Activated CD8-positive, alpha-beta T cell treated with anti-CD3 and anti-CD28 coated beads for 36 hours (primary cell): ENCODE results near the gene DUSP18. TPM values are rescaled to one million over a fixed set of nuclear protein-coding genes. Genes with fewer than 3 reads are reported as not detected.

Source experiments
- ATAC-seq: fragments of 200-7000 bp; cut with Tn5 transposase; one replicate; pipeline ENCODE4 v1.10.0; 2021; ENCODE audit warnings: mild to moderate bottlenecking, moderate library complexity
- CTCF ChIA-PET: fragments of 350-600 bp; sonication (Branson Sonifier 250); formaldehyde crosslinking; loops from one replicate; lab custom pipeline; 2021; ENCODE audit warnings: antibody characterized with exemption; lab: Charles Lee
- POLR2A ChIA-PET: fragments of 350-600 bp; sonication (Branson Sonifier 250); formaldehyde crosslinking; loops from one replicate; lab custom pipeline; 2021; ENCODE audit warnings: antibody characterized with exemption; lab: Charles Lee
- DNase-seq: peaks from one replicate; pipeline ENCODE4 v3.0.0-alpha.2; 2020
- H3K27ac Mint-ChIP-seq: one replicate; pipeline ENCODE4 v1.8.0; 2021; ENCODE audit warnings: mild to moderate bottlenecking, mixed read lengths
- H3K27me3 Mint-ChIP-seq: one replicate; pipeline ENCODE4 v1.8.0; 2021; ENCODE audit warnings: mixed read lengths
- H3K36me3 Mint-ChIP-seq: one replicate; pipeline ENCODE4 v1.8.0; 2021; ENCODE audit warnings: low read depth, mixed read lengths
- H3K4me1 Mint-ChIP-seq: one replicate; pipeline ENCODE4 v1.8.0; 2021; ENCODE audit warnings: low read depth, mixed read lengths
- H3K4me3 Mint-ChIP-seq: one replicate; pipeline ENCODE4 v1.8.0; 2021; ENCODE audit warnings: mild to moderate bottlenecking, moderate library complexity, mixed read lengths
- H3K9me3 Mint-ChIP-seq: one replicate; pipeline ENCODE4 v1.8.0; 2021; ENCODE audit warnings: mixed read lengths
- intact Hi-C: fragments of 100-400 bp; cut with micrococcal nuclease; formaldehyde crosslinking; loops from one replicate; pipeline ENCODE4 v1.10.0; 2022
- total RNA-seq, 2 experiments: library from RNA; stranded (reverse); gene quantifications; one replicate each; pipeline ENCODE4 v1.2.3, GENCODE V29; 2021
- TF ChIP-seq, protein P1 (sequence below): fragments of 200-600 bp; IDR thresholded peaks from one replicate; pipeline ENCODE4 v1.8.0; 2022; ENCODE audit warnings: antibody characterized with exemption, mild to moderate bottlenecking

Gene DUSP18
- total RNA-seq, 2 experiments from 2014 or later = 4.1 to 4.4 TPM

DNA sequence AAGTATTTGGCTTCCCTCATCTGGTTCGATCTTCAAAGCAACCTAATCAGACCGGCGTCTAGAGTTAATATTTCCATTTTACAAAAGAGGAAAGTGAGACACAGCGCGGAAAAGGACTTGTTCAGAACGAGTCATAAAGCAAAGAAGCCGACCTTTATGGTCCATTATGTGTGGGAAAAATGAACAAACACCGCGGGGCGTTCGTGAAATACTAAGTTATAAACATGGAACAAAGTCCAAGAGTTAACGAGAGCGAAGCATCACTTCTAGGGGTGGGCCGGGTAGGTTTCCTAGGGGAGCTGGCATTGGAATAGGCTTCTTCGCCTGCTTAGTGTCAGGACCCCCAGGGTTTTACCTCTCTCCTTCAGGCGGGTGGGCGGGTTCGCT is 575 bp downstream of the DUSP18 start:
- Mint-ChIP-seq H3K27ac (peak overlapping the region; percentile 80), H3K9me3 (no peaks in the 10 kb centered on the region), H3K4me1 (peaks cover 19% of the 10 kb centered on the region), H3K4me3 (peak overlapping the region; percentile 84), H3K27me3 (peaks cover 2% of the 10 kb centered on the region), H3K36me3 (peaks cover 13% of the 10 kb centered on the region)
- TF ChIP-seq, protein P1, sequence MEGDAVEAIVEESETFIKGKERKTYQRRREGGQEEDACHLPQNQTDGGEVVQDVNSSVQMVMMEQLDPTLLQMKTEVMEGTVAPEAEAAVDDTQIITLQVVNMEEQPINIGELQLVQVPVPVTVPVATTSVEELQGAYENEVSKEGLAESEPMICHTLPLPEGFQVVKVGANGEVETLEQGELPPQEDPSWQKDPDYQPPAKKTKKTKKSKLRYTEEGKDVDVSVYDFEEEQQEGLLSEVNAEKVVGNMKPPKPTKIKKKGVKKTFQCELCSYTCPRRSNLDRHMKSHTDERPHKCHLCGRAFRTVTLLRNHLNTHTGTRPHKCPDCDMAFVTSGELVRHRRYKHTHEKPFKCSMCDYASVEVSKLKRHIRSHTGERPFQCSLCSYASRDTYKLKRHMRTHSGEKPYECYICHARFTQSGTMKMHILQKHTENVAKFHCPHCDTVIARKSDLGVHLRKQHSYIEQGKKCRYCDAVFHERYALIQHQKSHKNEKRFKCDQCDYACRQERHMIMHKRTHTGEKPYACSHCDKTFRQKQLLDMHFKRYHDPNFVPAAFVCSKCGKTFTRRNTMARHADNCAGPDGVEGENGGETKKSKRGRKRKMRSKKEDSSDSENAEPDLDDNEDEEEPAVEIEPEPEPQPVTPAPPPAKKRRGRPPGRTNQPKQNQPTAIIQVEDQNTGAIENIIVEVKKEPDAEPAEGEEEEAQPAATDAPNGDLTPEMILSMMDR = no peak
- no peak for ATAC-seq
- peak; percentile 29 for DNase-seq
- CTCF ChIA-PET = interaction anchor here (0.7 to 1.6 kb wide), 7 partner anchors 17 to 96 kb away, joined by 3 to 9 read pairs (median 4); no protein-coding TSS in a partner anchor
- intact Hi-C loops = no loop called here
- POLR2A ChIA-PET = interaction anchor here (0.6 to 0.7 kb wide), 2 partner anchors 32 to 37 kb away, joined by 3 read pairs; partner anchors contain the start of gene SLC35E4

DNA sequence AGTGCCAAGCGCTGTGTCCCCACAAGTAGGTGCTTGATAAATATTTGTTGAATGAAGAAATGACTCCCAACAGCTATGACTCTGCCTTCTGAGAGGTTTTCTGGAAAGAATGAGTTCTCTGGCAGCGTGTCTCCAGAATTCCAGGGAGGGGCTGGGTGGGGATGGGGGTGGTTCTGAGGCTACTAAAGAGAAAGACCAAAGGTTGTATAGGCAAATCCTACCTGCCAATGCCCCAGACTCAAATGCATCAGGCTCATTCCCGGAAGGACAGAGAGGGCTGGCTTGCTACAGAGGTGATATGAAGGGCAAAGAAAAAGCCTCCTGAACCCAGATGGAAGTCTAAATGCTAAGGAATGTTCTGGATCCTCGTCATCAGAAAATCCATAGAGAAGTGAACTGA is 1.9 kb downstream of the DUSP18 start:
- intact Hi-C loops = no loop called here

DNA sequence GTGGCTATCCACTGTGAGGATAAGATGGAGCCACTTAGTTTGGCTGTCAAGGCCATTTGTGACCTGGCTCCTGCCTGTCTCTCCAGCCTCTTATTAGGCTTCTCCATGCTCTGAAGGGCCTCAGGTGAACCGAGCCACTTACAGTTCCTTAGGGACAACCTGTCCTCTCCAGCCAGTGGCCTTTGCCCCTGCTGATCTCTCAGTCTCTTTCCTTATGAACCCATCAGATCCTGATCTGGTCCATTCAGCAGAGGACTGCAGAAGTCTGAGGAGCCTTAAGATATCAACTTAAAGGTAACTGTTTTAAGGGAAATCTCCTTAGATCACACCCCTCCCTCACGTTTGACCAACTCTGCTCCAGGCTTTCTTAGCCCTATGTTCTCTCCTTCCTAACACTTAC is 2.4 kb downstream of the DUSP18 start:
- H3K27me3 Mint-ChIP-seq = peaks cover 2% of the 10 kb centered on the region

More for the DNA sequence above, 1.9 kb downstream of the DUSP18 start:
- ATAC-seq = no peak
- DNase-seq = no peak
- Mint-ChIP-seq H3K9me3 (no peaks in the 10 kb centered on the region), H3K27me3 (peaks cover 2% of the 10 kb centered on the region), H3K36me3 (peaks cover 14% of the 10 kb centered on the region), H3K4me3 (peak overlapping the region; percentile 40), H3K4me1 (peaks cover 19% of the 10 kb centered on the region), H3K27ac (no peak overlapping the region)
- TF ChIP-seq, protein P1 = no peak
- ChIA-PET POLR2A (no interaction called here), CTCF (interaction anchor here (1.4 kb wide), 1 partner anchor 90 kb away, joined by 3 read pairs; no protein-coding TSS in a partner anchor)

DNA sequence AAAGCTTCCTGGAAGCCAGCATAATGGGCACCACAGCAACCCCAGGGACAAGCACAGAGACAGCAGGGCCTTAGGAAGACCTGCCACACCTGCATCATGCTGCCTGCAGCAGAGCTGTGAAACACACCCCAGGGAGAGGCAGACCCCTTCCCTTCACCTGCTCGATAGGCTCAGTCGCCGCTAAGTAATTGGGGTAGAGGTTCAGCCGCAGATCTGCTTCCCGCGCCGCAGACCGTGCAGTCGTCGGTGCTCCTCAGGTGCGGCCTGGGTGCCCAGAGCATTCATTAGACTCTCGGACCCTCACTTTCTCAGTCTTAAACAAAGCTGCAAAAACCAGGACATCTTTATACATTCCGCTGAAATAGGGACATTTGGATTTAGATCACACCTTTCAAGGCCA is 2.9 kb downstream of the DUSP18 start:
- peaks cover 19% of the 10 kb centered on the region for H3K4me1 Mint-ChIP-seq
- TF ChIP-seq, protein P1 = no peak
- no peaks in the 10 kb centered on the region for H3K9me3 Mint-ChIP-seq
- DNase-seq (no peak), ATAC-seq (no peak)
- H3K27ac Mint-ChIP-seq = no peak overlapping the region
- peaks cover 14% of the 10 kb centered on the region for H3K36me3 Mint-ChIP-seq
- H3K4me3 Mint-ChIP-seq = no peak overlapping the region
- CTCF ChIA-PET = interaction anchor here (1.2 kb wide), 1 partner anchor 29 kb away, joined by 3 read pairs; the partner anchor contains the start of gene SLC35E4
- peaks cover 2% of the 10 kb centered on the region for H3K27me3 Mint-ChIP-seq
- intact Hi-C loops = no loop called here
- POLR2A ChIA-PET = no interaction called here

More for the DNA sequence above, 2.4 kb downstream of the DUSP18 start:
- DNase-seq (no peak), ATAC-seq (no peak)
- CTCF ChIA-PET = interaction anchor here (1.4 kb wide), 1 partner anchor 90 kb away, joined by 3 read pairs; no protein-coding TSS in a partner anchor
- Mint-ChIP-seq H3K4me1 (peaks cover 19% of the 10 kb centered on the region), H3K27ac (no peak overlapping the region), H3K36me3 (peaks cover 14% of the 10 kb centered on the region), H3K4me3 (no peak overlapping the region), H3K9me3 (no peaks in the 10 kb centered on the region)
- intact Hi-C loops = no loop called here
- TF ChIP-seq, protein P1 = no peak
- POLR2A ChIA-PET = no interaction called here

DNA sequence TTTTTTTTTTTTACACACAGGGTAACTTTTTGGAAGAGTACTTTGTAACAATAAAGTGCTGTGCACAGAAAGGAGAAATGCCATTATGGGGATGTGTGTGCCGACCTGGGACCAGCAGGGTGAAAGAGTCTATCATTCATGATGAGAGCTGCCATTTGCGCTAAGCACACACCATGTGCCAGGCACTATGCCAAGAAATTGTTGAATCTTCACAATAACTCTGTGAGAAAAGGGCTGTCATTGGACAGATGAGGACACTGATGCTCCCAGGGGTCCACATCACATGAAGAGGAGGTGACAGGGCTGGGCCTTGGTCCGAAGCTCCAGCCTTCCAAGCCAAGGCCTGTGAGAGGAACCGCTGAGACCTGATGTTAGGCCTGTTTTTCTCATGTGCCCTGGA is 5.6 kb downstream of the DUSP18 start:
- intact Hi-C loops = no loop called here
- Mint-ChIP-seq H3K27me3 (no peaks in the 10 kb centered on the region), H3K36me3 (peaks cover 16% of the 10 kb centered on the region), H3K4me3 (no peak overlapping the region), H3K9me3 (no peaks in the 10 kb centered on the region), H3K27ac (no peak overlapping the region), H3K4me1 (peaks cover 14% of the 10 kb centered on the region)
- no peak for ATAC-seq
- POLR2A ChIA-PET = no interaction called here
- TF ChIP-seq, protein P1 = no peak
- no peak for DNase-seq
- CTCF ChIA-PET = interaction anchor here (0.6 to 1.8 kb wide), 3 partner anchors 12 to 420 kb away, joined by 3 to 7 read pairs (median 6); partner anchors contain the start of gene SLC35E4
